NCI-H2029 treated with DMSO at 0.1 percent for 48 hours (cell line): ENCODE measurements around the gene NCOA3.
"Not testable (repeated sequence)": the region's sequence is repeated elsewhere in the genome, so short reads cannot be mapped to it uniquely, and the experiment has no call there.

Source experiments
- DNase-seq: peaks from one replicate; lab custom pipeline; 2025; lab: John Stamatoyannopoulos, UW

NCOA3 gene

GRCh38 chr20:47561603-47562583 is 60.2 kb downstream of the NCOA3 start:
- no peak for DNase-seq

- no peak for DNase-seq
Observed at GRCh38 chr20:47566269-47566668, 64.6 kb downstream of the NCOA3 start.

- peak; percentile 90 for DNase-seq
Observed at GRCh38 chr20:47568019-47568418, 66.3 kb downstream of the NCOA3 start.

- no peak for DNase-seq
Observed at GRCh38 chr20:47568837-47569410, 67.2 kb downstream of the NCOA3 start.

GRCh38 chr20:47571426-47571825 is 69.7 kb downstream of the NCOA3 start:
- no peak for DNase-seq

GRCh38 chr20:47572105-47572729 is 70.5 kb downstream of the NCOA3 start:
- no peak for DNase-seq

- no peak for DNase-seq
Observed at GRCh38 chr20:47573559-47573958, 71.9 kb downstream of the NCOA3 start.

GRCh38 chr20:47574616-47575364 is 73.1 kb downstream of the NCOA3 start:
- DNase-seq, result peak; percentile 71

- DNase-seq, result peak; percentile 80
Observed at GRCh38 chr20:47576516-47577033, 74.9 kb downstream of the NCOA3 start.

- no peak for DNase-seq
Observed at GRCh38 chr20:47577314-47577713, 75.6 kb downstream of the NCOA3 start.

GRCh38 chr20:47578543-47578942 is 76.9 kb downstream of the NCOA3 start:
- no peak for DNase-seq

- not testable (repeated sequence) for DNase-seq
Observed at GRCh38 chr20:47580686-47581085, 79.0 kb downstream of the NCOA3 start.

- no peak for DNase-seq
Observed at GRCh38 chr20:47581090-47581489, 79.4 kb downstream of the NCOA3 start.

GRCh38 chr20:47583551-47583950 is 81.9 kb downstream of the NCOA3 start:
- DNase-seq, result no peak

GRCh38 chr20:47585087-47585747 is 83.5 kb downstream of the NCOA3 start:
- DNase-seq, result no peak

- peak; percentile 66 for DNase-seq
Observed at GRCh38 chr20:47586649-47587294, 85.1 kb downstream of the NCOA3 start.

GRCh38 chr20:47588158-47588557 is 86.5 kb downstream of the NCOA3 start:
- DNase-seq, result no peak

- no peak for DNase-seq
Observed at GRCh38 chr20:47591231-47591630, 89.5 kb downstream of the NCOA3 start.

GRCh38 chr20:47594157-47594556 is 92.5 kb downstream of the NCOA3 start:
- no peak for DNase-seq

- not testable (repeated sequence) for DNase-seq
Observed at GRCh38 chr20:47595138-47595537, 93.5 kb downstream of the NCOA3 start.
